DMS79 treated with DMSO at 0.1 percent for 48 hours (cell line): ENCODE results near the gene PRX.
"Not testable (repeated sequence)": the region's sequence is repeated elsewhere in the genome, so short reads cannot be mapped to it uniquely, and the experiment has no call there.

Experiments used
- DNase-seq: peaks from one replicate; lab custom pipeline; 2025; lab: John Stamatoyannopoulos, UW

The PRX gene

GRCh38 chr19:40389404-40390083 lies 23.6 kb downstream of the PRX start:
- no peak for DNase-seq

DNA sequence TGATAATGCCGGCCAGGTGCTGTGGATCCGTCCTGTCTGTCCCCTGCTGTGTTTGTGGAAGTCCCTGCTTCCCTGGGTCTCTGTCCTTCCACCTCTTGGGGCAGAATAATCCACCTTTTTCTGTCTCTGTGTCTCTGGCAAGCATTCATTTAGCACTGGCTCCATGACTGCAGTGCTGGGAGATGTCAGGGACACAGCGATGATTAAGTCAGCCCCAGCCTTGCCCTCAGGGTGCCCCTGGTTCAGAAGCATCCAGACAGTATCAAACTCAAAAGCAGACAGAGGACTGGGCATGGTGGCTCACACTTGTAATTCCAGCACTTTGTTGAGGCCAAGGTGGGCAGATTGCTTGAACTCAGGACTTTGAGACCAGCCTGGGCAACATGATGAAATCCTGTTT lies 24.7 kb downstream of the PRX start:
- no peak for DNase-seq

DNA sequence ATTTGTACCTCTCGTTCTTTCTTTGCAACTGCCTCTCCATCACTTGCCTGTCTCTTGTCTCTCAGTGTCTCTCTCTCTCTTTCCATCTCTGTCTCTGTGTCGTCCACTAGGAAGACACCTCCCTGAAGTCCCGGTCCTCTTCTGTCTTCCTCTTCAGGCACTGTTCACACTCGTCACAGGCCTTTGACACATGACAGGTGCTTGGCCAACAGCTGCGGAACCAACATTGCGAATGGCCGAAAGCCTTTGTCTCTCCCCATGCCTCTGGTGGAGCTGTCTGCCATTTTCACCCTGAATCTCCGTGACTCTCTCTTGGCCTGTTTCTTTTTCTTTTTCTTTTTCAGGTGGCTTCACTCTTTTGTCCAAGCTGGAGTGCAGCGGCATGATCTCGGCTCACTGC lies 26.0 kb downstream of the PRX start:
- no peak for DNase-seq

- DNase-seq: no peak
Measured at GRCh38 chr19:40383668-40384248, 29.4 kb downstream of the PRX start.

DNA sequence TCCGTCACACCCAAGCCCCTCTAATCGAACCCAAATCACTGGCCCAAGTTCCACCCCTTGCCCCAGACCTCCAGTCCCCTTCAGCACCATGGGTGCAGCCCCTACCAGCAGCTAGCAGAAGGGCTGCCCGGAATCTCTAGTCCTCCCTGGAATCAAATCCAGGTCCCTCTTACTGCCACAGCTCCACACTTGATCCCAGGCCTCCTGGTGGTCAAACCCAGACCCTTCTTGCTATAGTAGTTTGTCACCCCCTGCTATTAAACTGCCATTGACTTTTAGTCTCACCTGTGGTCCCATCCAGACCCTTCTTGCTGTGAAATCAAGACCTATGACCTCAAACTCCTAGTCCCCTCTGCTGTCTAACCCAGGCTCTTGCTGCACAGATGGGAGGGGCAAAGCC lies 31.9 kb downstream of the PRX start:
- DNase-seq: no peak

- DNase-seq: no peak
Measured at GRCh38 chr19:40380199-40381037, 32.8 kb downstream of the PRX start.

GRCh38 chr19:40379446-40380198 lies 33.6 kb downstream of the PRX start:
- no peak for DNase-seq

DNA sequence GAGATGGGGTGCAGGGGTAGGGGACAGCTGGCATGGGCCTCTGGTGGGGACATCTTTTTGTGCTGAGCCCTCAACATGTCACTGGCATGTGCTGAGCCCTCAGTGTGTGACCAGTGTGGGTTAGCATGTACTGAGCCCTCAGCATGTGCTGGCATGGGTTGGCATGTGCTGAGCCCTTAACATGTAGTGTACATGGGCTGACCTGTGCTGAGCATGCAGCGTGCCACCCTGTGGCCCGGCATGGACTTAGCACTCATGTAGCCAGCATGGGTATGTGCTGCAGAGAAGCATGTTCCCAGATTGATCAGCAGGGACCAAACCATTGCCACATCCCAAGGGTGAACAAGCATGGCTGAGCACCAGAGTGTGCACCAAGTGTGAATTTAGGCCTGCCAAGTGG lies 34.7 kb downstream of the PRX start:
- DNase-seq: no peak

DNA sequence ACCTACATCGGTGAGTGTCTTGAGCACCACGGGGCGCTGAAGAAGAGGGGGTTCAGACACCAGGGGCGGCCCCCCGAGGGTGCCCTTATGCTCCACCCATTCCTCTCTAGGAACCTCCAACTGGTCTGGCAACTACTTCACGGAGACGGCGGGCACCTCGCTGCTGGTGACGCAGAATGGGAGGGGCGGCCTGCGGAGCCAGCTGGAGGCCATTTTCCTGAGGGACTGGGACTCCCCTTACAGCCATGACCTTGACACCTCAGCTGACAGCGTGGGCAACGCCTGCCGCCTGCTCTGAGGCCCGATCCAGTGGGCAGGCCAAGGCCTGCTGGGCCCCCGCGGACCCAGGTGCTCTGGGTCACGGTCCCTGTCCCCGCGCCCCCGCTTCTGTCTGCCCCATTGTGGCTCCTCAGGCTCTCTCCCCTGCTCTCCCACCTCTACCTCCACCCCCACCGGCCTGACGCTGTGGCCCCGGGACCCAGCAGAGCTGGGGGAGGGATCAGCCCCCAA lies 35.2 kb downstream of the PRX start:
- no peak for DNase-seq

DNA sequence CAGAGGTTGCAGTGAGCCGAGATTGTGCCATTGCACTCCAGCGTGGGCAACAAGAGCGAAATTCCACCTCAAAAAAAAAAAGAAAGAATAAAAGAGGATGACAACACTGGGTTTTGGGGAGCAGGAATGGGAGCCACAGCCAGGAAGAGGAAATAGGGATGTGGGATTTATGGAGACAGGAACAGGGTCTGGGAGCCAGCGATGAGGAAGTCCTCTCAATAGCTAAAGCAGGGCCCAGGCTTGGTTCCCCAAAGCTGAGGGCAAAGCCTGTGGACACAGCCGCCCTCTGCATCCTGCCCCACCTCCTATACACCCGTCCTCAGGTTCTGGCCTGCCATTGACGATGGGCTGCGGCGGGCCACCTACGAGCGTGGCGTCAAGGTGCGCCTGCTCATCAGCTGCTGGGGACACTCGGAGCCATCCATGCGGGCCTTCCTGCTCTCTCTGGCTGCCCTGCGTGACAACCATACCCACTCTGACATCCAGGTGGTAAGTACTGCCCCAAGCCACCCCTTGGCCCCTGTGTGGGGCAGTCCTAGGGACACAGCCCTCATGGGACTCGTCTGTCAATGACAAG lies 36.8 kb downstream of the PRX start:
- no peak for DNase-seq

DNA sequence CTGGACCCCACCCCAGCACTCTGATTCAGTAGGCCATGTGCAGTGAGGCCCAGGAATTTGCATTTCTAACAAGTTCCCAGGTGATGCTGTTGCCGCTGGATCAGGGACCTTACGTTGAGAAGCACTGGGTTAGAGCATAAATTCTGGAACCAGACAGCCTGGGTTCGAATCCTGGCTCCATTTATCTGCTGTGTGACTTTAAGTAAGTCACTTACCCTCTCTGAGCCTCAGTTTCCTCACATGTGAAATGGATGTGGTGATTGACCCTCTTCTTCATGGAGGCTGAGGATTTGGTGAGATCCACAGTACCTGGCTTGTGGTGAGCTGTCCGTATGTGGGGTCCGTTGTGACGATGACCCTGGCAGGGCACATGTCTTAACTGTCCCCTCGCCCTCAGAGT lies 39.1 kb downstream of the PRX start:
- DNase-seq: no peak

- DNase-seq: no peak
Measured at GRCh38 chr19:40371802-40372122, 41.4 kb downstream of the PRX start.

GRCh38 chr19:40370997-40371801 lies 42.0 kb downstream of the PRX start:
- DNase-seq: no peak

GRCh38 chr19:40370253-40370652 lies 42.9 kb downstream of the PRX start:
- not testable (repeated sequence) for DNase-seq

- DNase-seq: no peak
Measured at GRCh38 chr19:40369797-40370196, 43.4 kb downstream of the PRX start.

- DNase-seq: no peak
Measured at GRCh38 chr19:40367577-40368434, 45.4 kb downstream of the PRX start.

DNA sequence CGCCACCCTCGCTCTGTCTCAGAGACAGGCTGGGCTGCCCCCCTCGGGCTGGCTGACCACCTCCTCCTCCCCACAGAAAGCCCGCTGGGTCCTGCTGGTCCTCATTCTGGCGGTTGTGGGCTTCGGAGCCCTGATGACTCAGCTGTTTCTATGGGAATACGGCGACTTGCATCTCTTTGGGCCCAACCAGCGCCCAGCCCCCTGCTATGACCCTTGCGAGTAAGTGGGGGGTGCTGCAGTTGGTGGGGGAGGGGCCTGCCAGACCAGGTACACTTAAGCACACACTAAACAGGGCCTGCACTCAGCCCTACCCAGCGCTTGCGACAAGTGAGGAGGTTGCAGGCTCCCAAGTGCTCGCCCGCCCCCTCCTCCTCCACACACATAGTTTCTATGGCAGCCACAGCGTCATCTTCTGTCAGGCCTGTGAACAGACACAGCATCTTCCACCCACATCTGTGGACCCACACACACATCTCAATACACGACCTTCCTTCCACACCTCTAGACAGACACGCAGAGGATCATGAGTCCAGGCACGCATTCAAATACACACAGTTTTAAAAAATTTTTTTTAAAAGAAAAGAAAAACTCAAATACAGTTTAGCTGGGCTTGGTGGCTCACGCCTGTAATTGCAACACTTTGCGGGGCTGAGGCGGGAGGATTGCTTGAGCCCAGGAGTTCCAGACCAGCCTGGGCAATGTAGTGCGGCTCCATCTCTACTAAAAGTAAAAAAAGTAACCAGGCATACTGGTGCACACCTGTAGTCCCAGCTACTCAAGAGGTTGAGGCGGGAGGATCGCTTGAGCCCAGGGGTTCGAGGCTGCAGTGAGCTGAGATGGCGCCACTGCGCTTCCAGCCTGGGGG lies 46.2 kb downstream of the PRX start:
- no peak for DNase-seq

GRCh38 chr19:40365613-40366401 lies 47.4 kb downstream of the PRX start:
- no peak for DNase-seq
